HCT116 (cell line): ENCODE data around the gene GNAI3. TPM values are rescaled to one million over a fixed set of nuclear protein-coding genes. Genes with fewer than 3 reads are reported as not detected.

Source experiments
- ATAC-seq: fragments of 200-7000 bp; cut with Tn5 transposase; 2 replicates; pipeline ENCODE4 v1.9.1; 2020; ENCODE audit warnings: mild to moderate bottlenecking, moderate library complexity
- BruUV-seq: library from RNA; stranded (reverse); fragments of 400-500 nt; replicated peaks from 2 replicates; lab custom pipeline; 2021; lab: Mats Ljungman, UMichigan
- CTCF ChIA-PET: fragments of 300-600 bp; sonication (Branson Sonifier 250); formaldehyde crosslinking; loops from one replicate; lab custom pipeline; 2021; ENCODE audit warnings: antibody characterized with exemption; lab: Charles Lee
- POLR2A ChIA-PET: fragments of 300-600, 350-600 bp; sonication (Branson Sonifier 250); formaldehyde crosslinking; loops from one replicate; lab custom pipeline; 2021; ENCODE audit warnings: antibody characterized with exemption; lab: Charles Lee
- RAD21 ChIA-PET, 2 experiments: fragments of 300-600 bp; sonication (Branson Sonifier 250); formaldehyde crosslinking; loops; one replicate each; lab custom pipeline; 2023; ENCODE audit warnings: low total read pairs in 2 of 2; ENCODE audit not compliant: uncharacterized antibody in 2 of 2, unreplicated experiment in 2 of 2, low non-redundant PET in 1 of 2; lab: Charles Lee
- DNase-seq: peaks from one replicate; pipeline ENCODE4 v3.0.0-alpha.2; 2010; ENCODE audit warnings: low read depth, low spot score
- H2AFZ ChIP-seq: fragments of 200-600 bp; shearing (Covaris generic), sonication (generic); 2 replicates; pipeline ENCODE4 v1.6.1; 2017; ENCODE audit warnings: low read depth, mixed run types, mixed read lengths, antibody characterized with exemption, low read length; ENCODE audit not compliant: poor library complexity, severe bottlenecking
- H3K27ac ChIP-seq: 2 replicates; pipeline ENCODE4 v1.5.1; 2012; ENCODE audit warnings: low read depth, low read length
- H3K27me3 ChIP-seq: fragments of 200-600 bp; sonication (generic); 2 replicates; pipeline ENCODE4 v1.6.1; 2016; ENCODE audit warnings: mixed run types, low read length, mixed read lengths; ENCODE audit not compliant: insufficient read depth
- H3K36me3 ChIP-seq, 2 experiments: fragments of 200-500 bp in 1 of 2; fragments of 200-600 bp in 1 of 2; sonication (Bioruptor generic) in 1 of 2; sonication (generic) in 1 of 2; 2 replicates each; pipeline versions ENCODE4 v1.5.1 to v1.6.1; 2014 to 2016; ENCODE audit warnings: low read length in 2 of 2, inconsistent platforms in 1 of 2, mixed read lengths in 1 of 2, mixed run types in 1 of 2; ENCODE audit not compliant: insufficient read depth in 2 of 2, control insufficient read depth in 1 of 2
- H3K4me1 ChIP-seq, 2 experiments: fragments of 200-600 bp in 1 of 2; sonication (generic) in 1 of 2; 2 replicates each; pipeline versions ENCODE4 v1.5.1 to v1.6.1; 2012 to 2017; ENCODE audit warnings: low read length in 2 of 2, inconsistent platforms in 1 of 2, mild to moderate bottlenecking in 1 of 2, mixed read lengths in 1 of 2, mixed run types in 1 of 2, moderate library complexity in 1 of 2; ENCODE audit not compliant: insufficient read depth in 2 of 2, control insufficient read depth in 1 of 2
- H3K4me2 ChIP-seq: fragments of 200-600 bp; sonication (generic); 2 replicates; pipeline ENCODE4 v1.6.1; 2017; ENCODE audit warnings: mixed run types, low read length, mixed read lengths
- H3K4me3 ChIP-seq, 2 experiments: fragments of 200-600 bp in 1 of 2; sonication (generic) in 1 of 2; replicated peaks in 1 of 2; 2 replicates each; pipeline ENCODE4 v1.5.1; 2011 to 2016; ENCODE audit warnings: low read length in 2 of 2, control low read depth in 1 of 2, low read depth in 1 of 2, mild to moderate bottlenecking in 1 of 2, mixed read lengths in 1 of 2, mixed run types in 1 of 2
- H3K79me2 ChIP-seq: fragments of 200-600 bp; sonication (generic); 2 replicates; pipeline ENCODE4 v1.6.1; 2017; ENCODE audit warnings: mild to moderate bottlenecking, mixed run types, low read length, moderate library complexity, mixed read lengths; ENCODE audit not compliant: insufficient read depth
- H3K9ac ChIP-seq: fragments of 200-600 bp; sonication (generic); 2 replicates; pipeline ENCODE4 v1.6.1; 2016; ENCODE audit warnings: low read length, mixed read lengths
- H3K9me2 ChIP-seq: fragments of 200-600 bp; sonication (generic), shearing (Covaris generic); 2 replicates; pipeline ENCODE4 v1.6.1; 2017; ENCODE audit warnings: mixed run types, mild to moderate bottlenecking, moderate library complexity; ENCODE audit not compliant: insufficient read depth
- H3K9me3 ChIP-seq, 2 experiments: fragments of 200-500 bp in 1 of 2; fragments of 200-600 bp in 1 of 2; sonication (Bioruptor generic) in 1 of 2; sonication (generic) in 1 of 2; 2 replicates each; pipeline ENCODE4 v1.6.1; 2014 to 2017; ENCODE audit warnings: low read length in 2 of 2, mixed read lengths in 2 of 2, inconsistent platforms in 1 of 2, low read depth in 1 of 2, mild to moderate bottlenecking in 1 of 2, mixed run types in 1 of 2, moderate library complexity in 1 of 2; ENCODE audit not compliant: control insufficient read depth in 1 of 2, insufficient read depth in 1 of 2
- H4K20me1 ChIP-seq: fragments of 200-600 bp; sonication (generic), shearing (Covaris generic); 2 replicates; pipeline ENCODE4 v1.6.1; 2017; ENCODE audit warnings: mixed run types, mild to moderate bottlenecking, moderate library complexity; ENCODE audit not compliant: insufficient read depth
- CBX3 ChIP-seq: IDR thresholded peaks from 2 replicates; pipeline ENCODE4 v1.6.1; 2012; ENCODE audit warnings: low read depth
- CEBPB ChIP-seq: IDR thresholded peaks from 2 replicates; pipeline ENCODE4 v1.6.1; 2012; ENCODE audit warnings: low read depth
- ELF1 ChIP-seq: IDR thresholded peaks from 2 replicates; pipeline ENCODE4 v1.6.1; 2012; ENCODE audit warnings: low read depth, borderline replicate concordance
- JUND ChIP-seq: IDR thresholded peaks from 2 replicates; pipeline ENCODE4 v1.6.1; 2012
- SP1 ChIP-seq: IDR thresholded peaks from 2 replicates; pipeline ENCODE4 v1.6.1; 2012; ENCODE audit warnings: low read depth
- ZFX ChIP-seq: fragments of 450-650 bp; IDR thresholded peaks from 2 replicates; pipeline ENCODE4 v1.6.1; 2017
- intact Hi-C: fragments of 100-400 bp; cut with micrococcal nuclease; formaldehyde crosslinking; loops from 2 replicates; pipeline ENCODE4 v1.10.0; 2022
- total RNA-seq: library from RNA; stranded (reverse); gene quantifications from one replicate; pipeline ENCODE4 v1.2.1, GENCODE V29; 2021; ENCODE audit not compliant: unreplicated experiment
- TF ChIP-seq, protein P1 (sequence below), 3 experiments: fragments of 200-600 bp in 1 of 3; sonication (generic) in 1 of 3; IDR thresholded peaks in 2 of 3; conservative IDR thresholded peaks in 1 of 3; 2 replicates each; pipeline ENCODE4 v1.5.1; 2012 to 2017; ENCODE audit warnings: low read depth in 2 of 3, low read length in 2 of 3, antibody characterized with exemption in 1 of 3, borderline replicate concordance in 1 of 3, control low read depth in 1 of 3, mild to moderate bottlenecking in 1 of 3, mixed read lengths in 1 of 3, mixed run types in 1 of 3, moderate library complexity in 1 of 3; ENCODE audit not compliant: insufficient read depth in 1 of 3
- TF ChIP-seq, protein P2 (sequence below): IDR thresholded peaks from 2 replicates; pipeline ENCODE4 v1.6.1; 2011; ENCODE audit warnings: mild to moderate bottlenecking, low read length, moderate library complexity; ENCODE audit not compliant: insufficient replicate concordance; ENCODE audit errors: extremely low read depth

The GNAI3 gene
- total RNA-seq, 1 experiment from 2014 or later = 9.5 TPM

DNA sequence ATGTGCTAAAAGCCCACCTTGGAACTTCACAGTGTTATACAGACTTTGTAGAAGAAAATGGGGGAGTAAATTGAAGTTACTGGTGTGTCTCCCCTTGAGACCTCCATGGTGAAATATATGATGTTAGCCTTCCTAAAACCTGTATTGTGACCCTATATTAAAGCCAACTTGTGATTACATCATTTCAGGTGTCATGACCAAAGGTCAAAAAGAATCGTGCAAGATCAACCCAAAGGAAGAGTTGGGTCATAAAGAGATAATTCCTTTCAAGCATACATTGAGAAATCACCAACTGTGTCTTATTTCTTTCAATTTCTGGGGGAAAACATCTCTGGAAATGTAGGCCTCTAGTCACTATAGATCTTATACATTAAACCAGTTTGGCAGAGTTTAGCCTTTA lies 36.4 kb downstream of the GNAI3 start:
- BruUV-seq = TSS peak; percentile 4
- RAD21 ChIA-PET = no interaction called here
- POLR2A ChIA-PET = no interaction called here
- CTCF ChIA-PET = no interaction called here
- Histone ChIP-seq H3K4me2 (no peak overlapping the region), H3K79me2 (peaks cover 4% of the 10 kb centered on the region; the same call in 1 of the 2 replicates), H3K4me1 (no peaks in the 10 kb centered on the region), H3K4me3 (no peak overlapping the region), H3K36me3 (peaks cover 28 to 31% of the 10 kb centered on the region in 2 experiments), H3K9ac (no peak overlapping the region), H3K27me3 (no peaks in the 10 kb centered on the region), H4K20me1 (no peaks in the 10 kb centered on the region), H3K9me2 (no peaks in the 10 kb centered on the region), H3K9me3 (no peaks in the 10 kb centered on the region), H3K27ac (no peak overlapping the region), H2AFZ (no peak overlapping the region)
- intact Hi-C loops = no loop called here
- no peak for ATAC-seq
- TF ChIP-seq ZFX (no peak), CBX3 (no peak), JUND (no peak), ELF1 (no peak), SP1 (no peak), CEBPB (no peak)
- TF ChIP-seq, protein P1, sequence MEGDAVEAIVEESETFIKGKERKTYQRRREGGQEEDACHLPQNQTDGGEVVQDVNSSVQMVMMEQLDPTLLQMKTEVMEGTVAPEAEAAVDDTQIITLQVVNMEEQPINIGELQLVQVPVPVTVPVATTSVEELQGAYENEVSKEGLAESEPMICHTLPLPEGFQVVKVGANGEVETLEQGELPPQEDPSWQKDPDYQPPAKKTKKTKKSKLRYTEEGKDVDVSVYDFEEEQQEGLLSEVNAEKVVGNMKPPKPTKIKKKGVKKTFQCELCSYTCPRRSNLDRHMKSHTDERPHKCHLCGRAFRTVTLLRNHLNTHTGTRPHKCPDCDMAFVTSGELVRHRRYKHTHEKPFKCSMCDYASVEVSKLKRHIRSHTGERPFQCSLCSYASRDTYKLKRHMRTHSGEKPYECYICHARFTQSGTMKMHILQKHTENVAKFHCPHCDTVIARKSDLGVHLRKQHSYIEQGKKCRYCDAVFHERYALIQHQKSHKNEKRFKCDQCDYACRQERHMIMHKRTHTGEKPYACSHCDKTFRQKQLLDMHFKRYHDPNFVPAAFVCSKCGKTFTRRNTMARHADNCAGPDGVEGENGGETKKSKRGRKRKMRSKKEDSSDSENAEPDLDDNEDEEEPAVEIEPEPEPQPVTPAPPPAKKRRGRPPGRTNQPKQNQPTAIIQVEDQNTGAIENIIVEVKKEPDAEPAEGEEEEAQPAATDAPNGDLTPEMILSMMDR (IDR thresholded peaks at IDR 0.05 in 2 of 3, conservative IDR thresholded peaks at IDR 0.05 in 1 of 3; ENCODE audit: borderline replicate concordance in 1 of 3, insufficient read depth in 1 of 3, low read depth in 2 of 3, low read length in 2 of 3) = no peak
- TF ChIP-seq, protein P2, sequence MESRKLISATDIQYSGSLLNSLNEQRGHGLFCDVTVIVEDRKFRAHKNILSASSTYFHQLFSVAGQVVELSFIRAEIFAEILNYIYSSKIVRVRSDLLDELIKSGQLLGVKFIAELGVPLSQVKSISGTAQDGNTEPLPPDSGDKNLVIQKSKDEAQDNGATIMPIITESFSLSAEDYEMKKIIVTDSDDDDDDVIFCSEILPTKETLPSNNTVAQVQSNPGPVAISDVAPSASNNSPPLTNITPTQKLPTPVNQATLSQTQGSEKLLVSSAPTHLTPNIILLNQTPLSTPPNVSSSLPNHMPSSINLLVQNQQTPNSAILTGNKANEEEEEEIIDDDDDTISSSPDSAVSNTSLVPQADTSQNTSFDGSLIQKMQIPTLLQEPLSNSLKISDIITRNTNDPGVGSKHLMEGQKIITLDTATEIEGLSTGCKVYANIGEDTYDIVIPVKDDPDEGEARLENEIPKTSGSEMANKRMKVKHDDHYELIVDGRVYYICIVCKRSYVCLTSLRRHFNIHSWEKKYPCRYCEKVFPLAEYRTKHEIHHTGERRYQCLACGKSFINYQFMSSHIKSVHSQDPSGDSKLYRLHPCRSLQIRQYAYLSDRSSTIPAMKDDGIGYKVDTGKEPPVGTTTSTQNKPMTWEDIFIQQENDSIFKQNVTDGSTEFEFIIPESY = no peak
- no peak for DNase-seq
